Stomach (tissue), 9 donors: ENCODE measurements around the gene ARMC3. TPM values are rescaled to one million over a fixed set of nuclear protein-coding genes. Genes with fewer than 3 reads are reported as not detected.

Experiments
- DNase-seq, 2 donors: peaks; one replicate each; pipeline versions ENCODE4 v3.0.0 to v3.0.0-alpha.2; 2013 to 2019
- H3K27ac ChIP-seq, 5 donors: fragments of 200-600 bp in 4 of 5; sonication (generic) in 4 of 5; one replicate each; pipeline ENCODE4 v1.5.1; 2013 to 2019; ENCODE audit warnings: mild to moderate bottlenecking in 1 of 5, moderate library complexity in 1 of 5
- H3K27me3 ChIP-seq, 3 donors: fragments of 200-600 bp; sonication (generic); one replicate each; pipeline ENCODE4 v1.5.1; 2017 to 2019; ENCODE audit warnings: mixed run types in 1 of 3
- H3K36me3 ChIP-seq, 4 donors: fragments of 200-600 bp; sonication (generic); 1 replicate in 3 of 4; 2 replicates in 1 of 4; pipeline ENCODE4 v1.5.1; 2016 to 2019
- H3K4me1 ChIP-seq, 4 donors: fragments of 200-600 bp; sonication (generic); one replicate each; pipeline ENCODE4 v1.5.1; 2016 to 2019
- H3K4me3 ChIP-seq, 4 donors: fragments of 200-600 bp; sonication (generic) in 3 of 4; one replicate each; pipeline ENCODE4 v1.5.1; 2016 to 2019; ENCODE audit warnings: mild to moderate bottlenecking in 1 of 4
- H3K9me3 ChIP-seq, 4 donors: fragments of 200-600 bp; sonication (generic); one replicate each; pipeline ENCODE4 v1.5.1; 2016 to 2019
- CTCF ChIP-seq, 7 experiments: fragments of 450-650 bp in 4 of 7; fragments of 200-600 bp in 3 of 7; sonication (generic) in 3 of 7; IDR thresholded peaks; one replicate each; pipeline ENCODE4 v1.5.1; 2016 to 2019; ENCODE audit warnings: antibody characterized with exemption in 7 of 7, control low read depth in 2 of 7, mild to moderate bottlenecking in 1 of 7
- EP300 ChIP-seq: sonication (generic); formaldehyde crosslinking; IDR thresholded peaks from one replicate; pipeline ENCODE4 v1.6.1; 2017; ENCODE audit warnings: antibody characterized with exemption
- POLR2A ChIP-seq, 4 donors: fragments of 450-650 bp; IDR thresholded peaks; one replicate each; pipeline ENCODE4 v1.6.1; 2016; ENCODE audit warnings: antibody characterized with exemption in 4 of 4, control low read depth in 2 of 4, mild to moderate bottlenecking in 1 of 4, moderate library complexity in 1 of 4
- POLR2AphosphoS5 ChIP-seq, 3 donors: sonication (generic); formaldehyde crosslinking; IDR thresholded peaks; one replicate each; pipeline ENCODE4 v1.6.1; 2016; ENCODE audit warnings: antibody characterized with exemption in 3 of 3
- WGBS, 5 donors: extraction: QIAGEN DNeasy Blood & Tissue Kit in 3 of 5; methylation state at CpG; one replicate each; pipeline versions ENCODE4 v1.1.5 to v1.1.7; 2013 to 2018; 5-methylcytosine and 5-hydroxymethylcytosine counted together
- intact Hi-C: fragments of 100-400 bp; cut with DNase I; formaldehyde crosslinking; loops from one replicate; pipeline ENCODE4 v1.15.1; 2023; ENCODE audit warnings: low total_unique reads
- polyA plus RNA-seq, 3 donors: library from polyadenylated mRNA; stranded (reverse); fragments of 200-250 nt; gene quantifications; one replicate each; pipeline ENCODE4 v1.2.3, GENCODE V29; 2013
- total RNA-seq, 5 donors: library from RNA; depleted of rRNA; stranded (reverse); fragments of >200 nt; gene quantifications; one replicate each; pipeline versions ENCODE4 v1.1.0 to v1.2.3, GENCODE V29; 2014 to 2016
- donor health status: healthy with polysubstance abuse.
- donor health status: Bipolar disorder and iron deficiency.
- donor health status: healthy.

The ARMC3 gene
- total and polyA plus RNA-seq, 8 donors: not detected

DNA sequence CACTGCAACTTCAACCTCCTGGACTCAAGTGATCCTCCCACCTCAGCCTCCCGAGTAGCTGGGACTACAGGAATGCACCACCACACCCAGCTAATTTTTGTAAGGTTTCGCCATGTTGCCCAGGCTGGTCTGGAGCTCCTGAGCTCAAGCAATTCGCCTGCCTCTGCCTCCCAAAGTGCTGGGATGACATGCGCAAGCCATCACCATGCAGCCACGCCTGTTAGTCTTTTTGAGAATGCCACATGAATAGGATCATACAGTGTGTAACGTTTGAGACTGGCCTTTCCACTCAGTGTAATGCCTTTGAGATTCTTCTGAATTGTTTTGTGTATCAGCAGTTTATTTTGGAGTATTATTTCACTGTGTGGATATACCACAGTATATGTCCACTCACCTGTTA, 91.8 kb downstream of the ARMC3 start:
- Histone ChIP-seq H3K36me3 (no peaks in the 10 kb centered on the region), H3K9me3 (peaks cover 0 to 19% (median 13%) of the 10 kb centered on the region in 4 donors), H3K27ac (no peak overlapping the region), H3K27me3 (peaks cover 0 to 9% (median 0%) of the 10 kb centered on the region in 3 donors), H3K4me1 (no peaks in the 10 kb centered on the region), H3K4me3 (no peak overlapping the region)
- intact Hi-C loops: no loop called here
- no peak for TF ChIP-seq POLR2AphosphoS5 (IDR thresholded peaks at IDR 0.05)
- no peak for TF ChIP-seq CTCF (IDR thresholded peaks at IDR 0.05)
- no peak for TF ChIP-seq POLR2A (IDR thresholded peaks at IDR 0.05)
- TF ChIP-seq EP300: no peak
- no peak for DNase-seq
- WGBS, 5 donors: 76 to 86% (median 82%) methylated on average over 6 of the region's 6 CpGs

GRCh38 chr10:23021430-23021829, 93.6 kb downstream of the ARMC3 start:
- no peak for DNase-seq
- Histone ChIP-seq H3K4me3 (no peak overlapping the region), H3K27me3 (peaks cover 0 to 9% (median 0%) of the 10 kb centered on the region in 3 donors), H3K36me3 (no peaks in the 10 kb centered on the region), H3K27ac (no peak overlapping the region), H3K4me1 (no peaks in the 10 kb centered on the region), H3K9me3 (peaks cover 0 to 19% (median 13%) of the 10 kb centered on the region in 4 donors)
- no peak for TF ChIP-seq CTCF (IDR thresholded peaks at IDR 0.05)
- no peak for TF ChIP-seq EP300
- TF ChIP-seq POLR2A (IDR thresholded peaks at IDR 0.05): no peak
- TF ChIP-seq POLR2AphosphoS5 (IDR thresholded peaks at IDR 0.05): no peak
- intact Hi-C loops: no loop called here
- 78 to 96% (median 86%) methylated on average over 2 of the region's 2 CpGs for WGBS, 5 donors

DNA sequence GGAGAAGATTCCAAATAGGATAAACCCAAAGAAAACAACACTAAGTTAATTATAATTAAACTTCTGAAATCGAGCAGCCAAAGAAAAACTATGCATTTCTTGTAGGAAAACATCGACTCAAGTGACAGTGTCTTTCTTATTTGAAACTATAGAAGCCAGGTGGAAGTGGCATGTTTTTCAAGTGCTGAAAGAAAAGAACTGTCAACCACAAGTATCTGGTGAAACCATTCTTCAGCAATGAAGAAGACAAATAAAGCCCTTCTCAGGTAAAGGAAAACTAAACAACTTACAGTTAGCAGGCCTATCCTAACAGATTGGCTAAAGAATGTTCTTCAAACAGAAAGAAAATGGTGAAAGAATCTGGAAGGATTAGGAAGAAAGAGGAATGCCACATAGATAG, 96.1 kb downstream of the ARMC3 start:
- Histone ChIP-seq H3K4me3 (no peak overlapping the region), H3K4me1 (no peaks in the 10 kb centered on the region), H3K27me3 (peaks cover 0 to 9% (median 4%) of the 10 kb centered on the region in 3 donors), H3K27ac (no peak overlapping the region), H3K9me3 (peaks cover 0 to 26% (median 13%) of the 10 kb centered on the region in 4 donors), H3K36me3 (no peaks in the 10 kb centered on the region)
- DNase-seq: no peak
- TF ChIP-seq POLR2AphosphoS5 (IDR thresholded peaks at IDR 0.05) (no peak), EP300 (no peak), POLR2A (IDR thresholded peaks at IDR 0.05) (no peak), CTCF (IDR thresholded peaks at IDR 0.05) (no peak)
- 64 to 83% (median 70%) methylated on average over 2 of the region's 2 CpGs for WGBS, 5 donors
- intact Hi-C loops: no loop called here

DNA sequence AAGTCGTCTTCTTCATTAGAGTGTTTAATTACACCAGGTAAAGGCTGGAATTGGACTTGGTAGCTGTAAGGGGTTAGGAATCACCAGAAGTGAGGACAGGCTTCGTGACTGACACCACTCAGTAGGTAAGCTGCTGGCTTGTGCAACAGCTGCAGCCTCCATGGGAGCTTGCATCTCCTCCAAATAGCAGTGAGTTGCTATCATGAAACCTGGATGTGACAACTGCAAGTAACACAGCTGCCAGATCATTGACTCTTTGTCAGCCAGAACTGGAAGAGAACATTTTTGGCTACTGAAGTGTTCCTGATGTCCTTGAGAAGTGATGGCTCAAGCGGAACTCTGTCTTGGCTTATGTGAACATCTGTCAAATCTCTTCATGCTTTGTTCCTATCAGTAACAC, 103.5 kb downstream of the ARMC3 start:
- Histone ChIP-seq H3K4me1 (no peaks in the 10 kb centered on the region), H3K36me3 (no peaks in the 10 kb centered on the region), H3K4me3 (no peak overlapping the region), H3K9me3 (peaks cover 0 to 11% (median 0%) of the 10 kb centered on the region in 4 donors), H3K27me3 (peaks cover 0 to 4% (median 0%) of the 10 kb centered on the region in 3 donors), H3K27ac (no peak overlapping the region)
- WGBS, 5 donors: 56 to 73% (median 72%) methylated on average over 3 of the region's 3 CpGs
- intact Hi-C loops: no loop called here
- no peak for DNase-seq
- TF ChIP-seq EP300 (no peak), POLR2AphosphoS5 (IDR thresholded peaks at IDR 0.05) (no peak), CTCF (IDR thresholded peaks at IDR 0.05) (no peak), POLR2A (IDR thresholded peaks at IDR 0.05) (no peak)
